GM10266 (cell line): Measurements from ENCODE around the gene PDHX.
"Not testable (repeated sequence)": the region's sequence is repeated elsewhere in the genome, so short reads cannot be mapped to it uniquely, and the experiment has no call there.

Experiments used
- DNase-seq: peaks from one replicate; pipeline ENCODE4 v3.0.0; 2012; ENCODE audit errors: extremely low spot score
- CTCF ChIP-seq: IDR thresholded peaks from 2 replicates; pipeline ENCODE4 v1.5.1; 2012; ENCODE audit warnings: mild to moderate bottlenecking, low read depth; ENCODE audit not compliant: control insufficient read depth, insufficient read depth; ENCODE audit errors: missing control alignments

Gene PDHX

GRCh38 chr11:35016916-35017315 lies 100.5 kb downstream of the PDHX start:
- no peak for TF ChIP-seq CTCF
- DNase-seq, result no peak

- TF ChIP-seq CTCF, result no peak
- DNase-seq, result no peak
Measured at GRCh38 chr11:35017528-35018342, 101.3 kb downstream of the PDHX start.

GRCh38 chr11:35021589-35021988 lies 105.2 kb downstream of the PDHX start:
- TF ChIP-seq CTCF, result no peak
- DNase-seq, result no peak

- DNase-seq, result not testable (repeated sequence)
Measured at GRCh38 chr11:35023940-35024339, 107.5 kb downstream of the PDHX start.

- not testable (repeated sequence) for DNase-seq
Measured at GRCh38 chr11:35028007-35028406, 111.6 kb downstream of the PDHX start.

GRCh38 chr11:35029979-35030682 lies 113.7 kb downstream of the PDHX start:
- no peak for DNase-seq
- TF ChIP-seq CTCF, result no peak

GRCh38 chr11:35030716-35031213 lies 114.3 kb downstream of the PDHX start:
- no peak for DNase-seq
- no peak for TF ChIP-seq CTCF

- TF ChIP-seq CTCF, result no peak
- no peak for DNase-seq
Measured at GRCh38 chr11:35031346-35031745, 114.9 kb downstream of the PDHX start.
